ENCODE results near the gene PRDM11.

GRCh38 chr11:45176996-45177395 is 30.6 kb downstream of the PRDM11 start:
- TF ChIP-seq CTCF (IDR thresholded peaks at IDR 0.05) (no peak), REST (IDR thresholded peaks at IDR 0.05; ENCODE audit: insufficient read depth in 1 of 2, low read depth in 2 of 2, low read length in 1 of 2) (no peak), SIN3A (IDR thresholded peaks at IDR 0.05; ENCODE audit: borderline replicate concordance, insufficient read depth, low read depth, low read length) (no peak), POLR2AphosphoS5 (IDR thresholded peaks at IDR 0.05; ENCODE audit: low read depth, low read length) (no peak)
